NCI-H446 (cell line): ENCODE measurements around the gene GET3.

Experiments
- DNase-seq, 2 experiments: peaks; one replicate each; lab custom pipeline; 2025; lab: John Stamatoyannopoulos, UW

The GET3 gene

DNA sequence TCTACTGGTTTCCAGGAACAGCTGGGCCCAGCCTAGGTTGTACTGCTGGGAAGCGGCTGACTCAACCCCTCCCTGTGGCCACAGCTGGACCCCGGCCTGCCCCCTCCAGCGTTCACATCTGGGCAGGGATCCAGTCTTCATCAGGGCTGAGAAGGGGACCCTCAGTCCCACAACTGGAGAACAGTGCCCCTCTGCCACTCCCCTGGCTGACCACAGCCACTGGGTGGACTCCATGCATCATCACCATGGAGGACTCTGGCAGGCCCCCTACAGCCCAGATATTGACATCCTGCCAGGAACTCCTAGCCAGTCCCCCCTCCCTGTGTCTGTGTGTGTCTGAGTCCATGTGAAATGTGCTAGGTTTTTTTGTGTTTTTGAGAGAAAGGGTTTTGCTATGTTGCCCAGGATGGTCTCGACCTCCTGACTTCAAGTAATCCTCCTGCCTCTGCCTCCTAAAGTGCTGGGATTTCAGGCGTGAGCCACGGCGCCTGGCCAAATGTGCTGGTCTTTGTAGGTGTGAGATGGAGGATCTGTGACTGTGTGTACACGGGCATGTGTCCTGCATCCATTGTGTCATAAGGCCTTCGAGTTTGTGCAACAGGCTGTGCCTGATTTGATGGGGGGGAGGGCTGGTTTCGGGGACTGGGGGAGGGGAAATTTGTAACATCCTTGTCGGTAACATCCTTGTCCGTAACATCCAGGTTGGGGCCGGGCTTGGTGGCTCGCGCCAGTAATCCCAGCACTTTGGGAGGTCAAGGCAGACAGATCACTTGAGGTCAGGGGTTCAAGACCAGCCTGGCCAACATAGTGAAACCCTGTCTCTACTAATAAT is 42.1 kb downstream of the GET3 start:
- peak in 1 of 2 experiments; percentile 50 for DNase-seq

- no peak for DNase-seq
Measured at GRCh38 chr19:12782174-12782423, 44.8 kb downstream of the GET3 start.

GRCh38 chr19:12782424-12783290 is 45.4 kb downstream of the GET3 start:
- DNase-seq, result peak in 1 of 2 experiments; percentile 47

- no peak for DNase-seq
Measured at GRCh38 chr19:12783291-12783848, 46.1 kb downstream of the GET3 start.

DNA sequence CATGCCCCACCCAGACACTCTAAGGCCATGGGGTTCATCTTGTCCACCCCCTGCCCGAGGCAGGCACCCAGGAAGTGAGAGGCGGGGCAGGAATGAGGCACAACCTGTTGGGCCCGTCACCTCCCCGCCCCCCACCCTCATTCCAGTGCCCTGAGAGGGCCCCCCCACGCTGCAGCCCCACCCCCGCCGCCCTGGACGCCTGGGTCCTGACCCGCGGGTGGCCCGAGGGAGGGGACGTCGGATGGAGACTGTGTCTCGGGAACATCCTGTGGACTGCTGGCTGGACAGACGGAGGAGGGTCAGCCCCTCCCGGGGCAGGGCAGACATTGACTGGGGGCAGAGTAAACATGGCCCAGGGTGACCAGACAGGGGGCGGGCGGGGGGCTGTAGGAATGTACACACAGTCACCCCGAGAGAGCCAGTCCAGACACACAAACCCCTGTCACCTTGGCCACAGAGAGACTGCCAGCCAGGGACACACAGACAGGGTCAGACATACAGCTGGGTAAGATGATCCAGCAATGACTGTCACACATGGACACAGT is 46.6 kb downstream of the GET3 start:
- no peak for DNase-seq

GRCh38 chr19:12784394-12784870 is 47.1 kb downstream of the GET3 start:
- DNase-seq, result no peak

- no peak for DNase-seq
Measured at GRCh38 chr19:12784871-12785430, 47.7 kb downstream of the GET3 start.

DNA sequence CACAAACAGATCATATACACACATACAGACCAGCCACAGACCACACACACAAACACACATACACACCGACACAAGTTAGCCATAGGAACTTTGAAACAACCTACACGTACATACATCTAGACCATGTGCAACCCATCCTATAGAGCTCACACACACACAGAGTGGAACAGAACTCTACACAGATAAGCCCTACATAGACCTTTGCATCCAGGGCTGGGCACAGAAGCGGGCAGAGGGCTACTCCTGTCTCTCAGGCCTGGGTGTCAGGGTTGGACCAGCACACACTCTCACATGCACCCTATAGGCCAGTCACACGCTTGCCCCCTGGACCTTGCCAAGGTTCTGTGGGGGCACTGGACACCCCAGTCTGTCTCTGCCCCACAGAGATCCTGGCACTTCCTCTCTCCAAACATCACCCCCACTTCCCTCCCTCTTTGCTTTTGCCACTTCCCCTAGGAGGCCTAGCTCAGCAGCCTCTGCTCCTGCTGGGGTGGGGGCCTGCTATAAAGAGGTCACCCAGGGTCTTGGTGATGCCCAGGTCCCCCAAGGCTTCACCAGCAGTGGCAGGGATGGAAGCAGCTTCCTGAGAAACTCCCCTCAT is 48.2 kb downstream of the GET3 start:
- DNase-seq, result no peak

- no peak for DNase-seq
Measured at GRCh38 chr19:12786141-12786870, 49.0 kb downstream of the GET3 start.

- no peak for DNase-seq
Measured at GRCh38 chr19:12786952-12787351, 49.7 kb downstream of the GET3 start.

DNA sequence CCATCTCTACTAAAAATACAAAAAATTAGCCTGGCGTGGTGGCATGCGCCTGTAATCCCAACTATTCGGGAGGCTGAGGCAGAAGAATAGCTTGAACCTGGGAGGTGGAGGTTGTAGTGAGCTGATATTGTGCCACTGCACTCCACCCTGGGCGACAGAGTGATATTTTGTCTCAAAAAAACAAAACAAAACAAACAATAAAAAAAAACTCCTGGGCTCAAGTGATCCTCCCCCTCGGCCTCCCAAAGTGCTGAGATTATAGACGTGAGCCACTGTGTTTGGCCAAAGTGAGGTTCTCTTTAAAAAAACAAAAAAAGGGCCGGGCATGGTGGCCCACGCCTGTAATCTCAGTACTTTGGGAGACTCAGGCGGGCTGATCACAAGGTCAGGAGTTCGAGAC is 50.2 kb downstream of the GET3 start:
- DNase-seq, result no peak

GRCh38 chr19:12788042-12788681 is 50.9 kb downstream of the GET3 start:
- DNase-seq, result no peak

- peak in 1 of 2 experiments; percentile 80 for DNase-seq
Measured at GRCh38 chr19:12788682-12789097, 51.4 kb downstream of the GET3 start.

DNA sequence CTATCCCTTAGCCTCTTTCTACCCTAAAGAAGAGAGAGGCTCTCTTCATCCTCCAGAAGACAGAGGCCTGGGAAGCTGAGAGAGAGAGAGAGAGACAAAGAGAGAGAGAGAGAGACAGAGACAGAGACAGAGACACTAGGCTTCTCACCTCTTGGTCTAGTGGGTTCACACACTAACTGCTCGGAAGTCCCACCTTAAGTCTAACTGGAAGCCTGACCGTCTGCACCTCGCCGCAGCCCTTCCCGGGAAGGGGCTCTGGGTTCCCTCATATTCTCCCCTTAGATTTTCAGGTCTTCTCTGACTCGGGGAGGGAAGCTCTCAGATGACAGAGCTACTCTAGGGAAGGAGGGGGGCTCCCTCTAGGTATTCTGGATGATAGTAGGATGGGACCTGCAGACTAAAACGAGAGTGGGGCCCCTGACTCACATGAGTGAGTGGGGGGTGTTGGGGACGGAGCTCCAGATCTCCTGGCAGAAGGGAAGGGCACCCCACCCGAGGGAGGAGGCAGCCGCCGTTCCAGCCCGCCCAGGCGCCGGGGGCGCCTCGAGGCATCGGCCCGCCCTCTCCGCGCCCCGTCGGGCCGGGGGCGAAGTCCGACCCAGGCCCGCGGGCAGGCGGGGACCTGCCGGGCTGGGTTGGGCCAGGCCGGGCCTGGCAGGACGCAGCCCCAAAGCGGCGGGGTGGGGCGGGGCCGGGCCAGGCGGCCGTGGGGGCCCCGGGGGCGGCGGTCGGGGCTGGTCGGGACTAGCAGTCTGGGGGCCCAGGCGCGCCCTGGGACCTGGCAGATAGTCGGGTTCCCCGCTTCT is 52.0 kb downstream of the GET3 start:
- DNase-seq, result no peak

- no peak for DNase-seq
Measured at GRCh38 chr19:12789904-12790619, 52.8 kb downstream of the GET3 start.

DNA sequence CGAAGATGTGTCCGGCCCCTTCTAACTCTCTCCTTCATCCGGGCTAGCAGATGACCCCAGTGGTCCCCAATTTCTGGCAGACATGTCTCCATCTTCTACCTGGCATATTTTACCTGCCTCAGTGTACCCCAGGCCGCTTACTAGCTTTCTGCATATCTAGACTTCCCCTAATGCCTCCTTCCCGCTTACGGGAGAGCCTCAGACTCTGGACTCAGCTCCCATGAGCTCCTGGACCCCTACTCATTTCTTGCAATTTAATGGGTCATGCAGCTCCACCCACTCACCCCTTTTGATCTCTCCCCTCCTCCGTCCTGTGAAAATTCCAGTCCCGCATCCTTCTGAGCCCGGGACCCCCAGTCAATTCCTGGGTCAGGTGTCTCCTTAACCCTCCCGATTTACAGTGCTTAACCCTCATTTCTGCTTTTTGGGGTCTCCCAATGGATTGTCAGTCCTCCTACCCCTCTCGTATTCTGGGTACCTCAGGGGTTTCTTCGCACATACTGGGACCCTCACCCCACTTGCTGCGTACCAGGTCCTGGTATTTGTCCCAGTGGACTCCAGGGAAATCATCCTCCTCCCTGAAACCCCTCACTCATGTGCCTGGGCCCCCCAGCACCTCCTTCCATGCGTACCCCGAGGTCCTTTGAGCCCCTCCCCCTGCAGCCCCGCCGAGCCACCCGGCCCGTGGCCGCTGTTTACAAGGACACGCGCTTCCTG is 53.5 kb downstream of the GET3 start:
- DNase-seq, result no peak

GRCh38 chr19:12791345-12792050 is 54.2 kb downstream of the GET3 start, which contains the start of gene JUNB:
JUNB (plus strand) TSS chr19:12791486; CDS start chr19:12791772, 286 bp downstream.
- DNase-seq, result peak; percentile 97 to 99
